ENCODE data around the gene PRSS21. TPM values are rescaled to one million over a fixed set of nuclear protein-coding genes. Genes with fewer than 3 reads are reported as not detected.

Gene PRSS21
- total RNA-seq, 1 experiment from 2014 or later: 0.42 TPM

DNA sequence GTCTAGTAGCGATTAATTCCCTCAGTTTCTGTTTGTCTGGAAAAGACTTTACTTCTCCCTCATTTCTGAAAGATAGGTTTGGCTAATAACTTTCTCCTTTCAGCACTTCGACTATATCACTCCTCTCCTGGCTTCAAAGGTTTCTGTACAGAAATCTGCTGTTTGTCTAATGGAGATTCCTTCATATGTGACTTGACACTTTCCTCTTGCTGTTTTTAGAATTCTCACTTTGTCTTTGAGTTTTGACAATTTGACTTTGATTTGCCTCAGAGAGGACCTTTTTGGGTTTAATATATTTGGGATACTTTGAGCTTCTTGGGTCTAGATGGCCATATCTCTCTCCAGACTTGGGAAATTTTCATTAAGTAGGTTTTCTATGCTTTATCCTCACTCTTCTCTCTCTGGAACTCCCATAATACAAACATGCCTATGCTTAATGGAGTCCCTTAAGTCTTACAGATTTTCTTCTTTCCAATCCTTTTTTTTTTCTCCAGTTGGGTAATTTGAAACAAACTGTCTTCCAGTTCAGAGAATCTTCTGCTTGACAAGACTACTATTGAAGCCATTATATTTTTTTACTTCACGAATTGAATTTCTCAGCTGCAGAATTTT, 7.8 kb upstream of the PRSS21 start:
- H3K27me3 ChIP-seq (ENCODE audit: control insufficient read depth, insufficient read depth, low read length): no peaks in the 10 kb centered on the region; the same call in 1 of the 2 replicates
- no peaks in the 10 kb centered on the region for H3K36me3 ChIP-seq (replicated peaks; ENCODE audit: control insufficient read depth, insufficient read depth, low read length)
- H3K4me3 ChIP-seq (ENCODE audit: insufficient read depth, low read depth, low read length): no peak overlapping the region
- DNase-seq: no peak

DNA sequence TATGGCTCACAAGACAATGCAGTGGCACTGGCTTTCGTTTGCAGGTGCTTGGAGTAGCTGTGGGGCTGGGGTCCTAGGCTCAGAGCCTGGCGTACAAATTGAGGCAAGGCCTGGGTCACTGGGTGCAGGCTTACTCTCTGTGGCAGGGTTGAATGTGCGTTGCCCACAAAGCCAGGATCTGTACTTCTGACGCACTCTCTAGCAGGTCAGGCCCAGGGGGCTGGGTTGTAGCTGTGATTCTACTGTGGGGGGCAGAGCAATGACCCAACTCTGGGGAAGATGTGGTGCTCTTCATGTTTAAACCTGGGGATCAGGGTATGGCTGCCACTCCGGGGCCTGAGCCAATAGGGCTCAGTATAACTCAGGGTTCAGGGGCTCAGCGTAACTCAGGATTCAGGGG, 6.4 kb upstream of the PRSS21 start:
- no peak for DNase-seq
- no peaks in the 10 kb centered on the region for H3K36me3 ChIP-seq (replicated peaks; ENCODE audit: control insufficient read depth, insufficient read depth, low read length)
- H3K4me3 ChIP-seq (ENCODE audit: insufficient read depth, low read depth, low read length): no peak overlapping the region

DNA sequence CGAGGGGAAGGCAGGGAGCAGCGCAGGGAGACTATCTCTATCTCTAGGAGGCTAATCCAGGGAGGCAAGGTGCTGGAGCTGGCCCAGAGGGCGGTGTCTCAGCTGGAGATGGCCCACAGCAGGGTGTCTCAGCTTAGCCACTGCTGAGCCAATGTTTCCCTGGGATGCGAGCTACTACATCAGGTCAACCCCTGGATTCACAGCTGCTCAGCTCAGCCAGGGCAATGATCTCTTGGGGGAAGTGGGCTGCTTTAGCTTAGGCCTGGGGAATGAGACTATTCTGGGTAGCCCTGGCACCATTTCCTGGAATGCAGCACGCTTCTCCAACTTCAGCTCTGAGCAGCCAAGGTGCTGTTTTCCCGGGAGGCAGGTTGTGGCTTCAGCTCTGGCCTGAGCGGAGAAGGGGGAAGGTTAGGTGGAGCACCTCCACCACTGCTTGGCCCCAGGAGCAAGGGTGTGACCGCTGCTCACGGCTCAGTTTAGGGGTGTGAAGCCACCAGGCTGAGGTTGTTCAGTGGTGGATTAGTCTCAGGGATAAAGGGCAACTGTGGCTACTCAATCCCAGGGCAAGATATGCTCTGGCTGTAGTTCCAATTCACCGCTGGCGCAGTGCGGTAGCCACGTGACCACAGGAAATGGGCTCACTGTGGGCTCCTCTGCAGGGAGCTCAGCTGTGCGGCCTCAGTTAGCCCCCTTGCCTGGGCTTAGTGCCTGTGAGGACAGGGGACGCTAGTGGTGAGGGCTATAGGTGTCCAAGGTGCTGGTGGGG, 5.2 kb upstream of the PRSS21 start:
- DNase-seq: peak; percentile 39
- H3K27me3 ChIP-seq (ENCODE audit: control insufficient read depth, insufficient read depth, low read length): no peaks in the 10 kb centered on the region; the same call in 1 of the 2 replicates
- no peaks in the 10 kb centered on the region for H3K36me3 ChIP-seq (replicated peaks; ENCODE audit: control insufficient read depth, insufficient read depth, low read length)
- no peak overlapping the region for H3K4me3 ChIP-seq (ENCODE audit: insufficient read depth, low read depth, low read length)

More for the DNA sequence above, 6.4 kb upstream of the PRSS21 start:
- H3K27me3 ChIP-seq (ENCODE audit: control insufficient read depth, insufficient read depth, low read length): no peaks in the 10 kb centered on the region; the same call in 1 of the 2 replicates

DNA sequence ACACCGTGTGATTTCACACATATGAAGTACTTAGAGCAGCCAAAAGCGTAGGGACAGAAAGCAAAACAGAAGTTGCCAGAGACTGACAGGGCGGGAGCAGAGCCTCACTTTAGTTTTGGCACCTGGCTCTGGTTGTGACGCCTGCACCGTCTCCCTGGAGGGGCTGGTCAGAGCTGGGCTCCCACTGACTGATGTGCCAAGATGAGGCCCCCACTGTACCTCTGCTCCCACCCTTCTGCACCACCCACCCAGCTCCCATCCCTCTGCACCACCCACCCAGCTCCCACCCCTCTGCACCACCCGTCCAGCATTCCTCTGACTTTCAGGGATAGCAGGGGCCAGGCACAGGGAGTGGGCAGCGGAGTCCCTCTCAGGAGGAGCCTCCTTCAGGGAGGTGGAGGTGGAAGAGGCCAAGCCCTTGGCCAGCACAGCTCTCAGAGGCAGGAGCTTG, 3.2 kb upstream of the PRSS21 start:
- no peaks in the 10 kb centered on the region; the same call in 1 of the 2 replicates for H3K27me3 ChIP-seq (ENCODE audit: control insufficient read depth, insufficient read depth, low read length)
- no peaks in the 10 kb centered on the region for H3K36me3 ChIP-seq (replicated peaks; ENCODE audit: control insufficient read depth, insufficient read depth, low read length)
- no peak overlapping the region for H3K4me3 ChIP-seq (ENCODE audit: insufficient read depth, low read depth, low read length)
- DNase-seq: peak; percentile 37

DNA sequence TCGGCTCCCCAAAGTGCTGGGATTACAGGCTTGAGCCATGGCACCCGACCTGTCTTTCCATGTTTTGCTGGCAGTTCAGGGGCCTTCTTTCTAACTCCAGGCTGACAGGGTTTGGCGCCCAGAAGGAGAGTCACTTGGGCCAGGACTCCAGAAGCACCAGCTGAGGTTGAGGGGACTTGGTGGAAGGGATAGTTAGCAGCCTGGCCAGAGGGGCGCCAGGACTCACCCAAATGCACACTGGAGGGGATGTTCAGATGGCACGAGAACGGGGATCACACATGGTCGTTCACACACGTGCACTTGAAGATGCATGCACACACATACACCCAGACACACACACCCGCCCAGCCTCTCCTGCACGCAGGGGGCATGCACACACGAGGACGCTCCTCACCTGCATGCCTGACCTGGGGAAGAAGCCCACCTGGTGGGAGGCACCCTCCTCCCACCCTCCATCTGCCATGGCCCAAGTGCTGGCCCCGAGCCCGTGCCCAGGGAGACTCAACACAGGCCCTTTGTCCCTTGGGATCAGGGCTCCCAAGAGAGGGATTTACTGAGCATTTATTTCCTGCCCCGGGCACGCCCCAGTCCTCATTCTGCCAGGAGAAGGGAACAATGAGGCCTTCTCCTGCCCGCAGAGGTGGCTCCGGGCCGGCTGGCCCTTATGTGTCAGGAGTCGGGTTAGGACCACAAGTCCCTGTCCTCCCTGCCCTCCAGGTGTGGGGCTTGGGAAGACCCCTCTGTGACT, 2.3 kb upstream of the PRSS21 start:
- H3K36me3 ChIP-seq (replicated peaks; ENCODE audit: control insufficient read depth, insufficient read depth, low read length): no peaks in the 10 kb centered on the region
- no peaks in the 10 kb centered on the region; the same call in 1 of the 2 replicates for H3K27me3 ChIP-seq (ENCODE audit: control insufficient read depth, insufficient read depth, low read length)
- H3K4me3 ChIP-seq (ENCODE audit: insufficient read depth, low read depth, low read length): no peak overlapping the region
- DNase-seq: peak; percentile 36

DNA sequence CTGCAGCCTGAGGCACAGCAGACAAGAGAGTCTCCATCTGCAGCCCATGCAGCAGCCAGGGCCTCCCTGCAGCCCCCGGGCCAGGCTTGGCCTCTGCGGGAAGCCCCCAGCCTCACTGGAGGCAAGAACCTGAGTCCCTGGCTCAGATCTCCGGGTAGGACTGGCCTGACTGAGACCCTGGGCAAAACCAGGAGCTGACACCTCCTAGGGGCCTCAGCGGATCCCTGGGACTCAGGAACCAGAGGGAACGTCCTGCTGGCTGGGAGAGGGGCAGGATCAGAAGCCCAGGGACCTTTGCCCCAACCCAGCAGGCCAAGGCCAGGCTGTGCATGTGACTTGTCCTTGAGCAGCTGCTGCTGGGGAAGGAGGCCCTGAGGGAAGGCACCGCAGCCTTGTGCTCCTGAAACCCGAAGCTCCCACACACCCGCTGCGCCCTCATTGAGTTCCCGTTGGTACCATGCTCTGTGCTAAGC, 1.7 kb upstream of the PRSS21 start:
- DNase-seq: peak; percentile 50
- H3K36me3 ChIP-seq (replicated peaks; ENCODE audit: control insufficient read depth, insufficient read depth, low read length): no peaks in the 10 kb centered on the region
- H3K27me3 ChIP-seq (ENCODE audit: control insufficient read depth, insufficient read depth, low read length): no peaks in the 10 kb centered on the region; the same call in 1 of the 2 replicates
- H3K4me3 ChIP-seq (ENCODE audit: insufficient read depth, low read depth, low read length): no peak overlapping the region

DNA sequence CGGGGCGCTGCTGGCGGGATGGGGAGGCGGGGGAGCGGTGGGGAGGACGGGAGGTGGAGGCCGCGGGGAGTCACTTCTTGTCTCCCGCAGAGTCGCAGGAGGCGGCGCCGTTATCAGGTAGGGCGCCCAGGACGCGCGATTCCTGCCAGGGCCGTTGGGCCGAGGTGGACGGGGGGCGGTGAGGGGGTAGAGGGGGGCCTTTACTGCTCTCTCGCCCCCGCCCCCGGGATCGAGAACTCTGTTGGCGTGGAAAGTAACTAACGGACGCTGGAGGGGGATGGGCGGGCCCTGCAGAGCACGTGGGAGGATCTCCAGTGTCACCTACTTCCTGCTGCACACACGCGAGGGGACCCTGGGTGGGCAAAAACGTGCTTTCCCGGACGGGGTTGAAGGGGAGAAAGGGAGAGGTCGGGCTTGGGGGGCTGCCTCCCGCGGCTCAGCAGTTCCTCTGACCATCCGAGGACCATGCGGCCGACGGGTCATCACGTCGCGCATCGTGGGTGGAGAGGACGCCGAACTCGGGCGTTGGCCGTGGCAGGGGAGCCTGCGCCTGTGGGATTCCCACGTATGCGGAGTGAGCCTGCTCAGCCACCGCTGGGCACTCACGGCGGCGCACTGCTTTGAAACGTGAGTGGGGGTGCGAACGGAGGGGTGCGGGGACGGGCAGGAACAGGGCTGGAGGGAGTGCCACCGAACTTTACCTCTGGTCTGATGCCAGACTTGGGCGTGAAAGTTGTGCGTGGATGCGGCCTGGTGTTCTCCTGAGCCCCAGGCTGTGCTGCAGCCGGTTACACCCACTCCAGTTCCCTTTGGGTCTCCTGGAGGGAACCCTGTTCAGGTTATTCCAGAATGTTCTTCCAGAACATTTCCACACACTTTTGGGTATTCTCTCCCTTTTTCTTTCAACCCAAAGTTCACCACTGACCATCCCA, 569 bp downstream of the PRSS21 start:
- Histone ChIP-seq H3K27me3 (ENCODE audit: control insufficient read depth, insufficient read depth, low read length) (no peaks in the 10 kb centered on the region), H3K36me3 (replicated peaks; ENCODE audit: control insufficient read depth, insufficient read depth, low read length) (no peaks in the 10 kb centered on the region), H3K4me3 (ENCODE audit: insufficient read depth, low read depth, low read length) (no peak overlapping the region)
- DNase-seq: peak; percentile 57

DNA sequence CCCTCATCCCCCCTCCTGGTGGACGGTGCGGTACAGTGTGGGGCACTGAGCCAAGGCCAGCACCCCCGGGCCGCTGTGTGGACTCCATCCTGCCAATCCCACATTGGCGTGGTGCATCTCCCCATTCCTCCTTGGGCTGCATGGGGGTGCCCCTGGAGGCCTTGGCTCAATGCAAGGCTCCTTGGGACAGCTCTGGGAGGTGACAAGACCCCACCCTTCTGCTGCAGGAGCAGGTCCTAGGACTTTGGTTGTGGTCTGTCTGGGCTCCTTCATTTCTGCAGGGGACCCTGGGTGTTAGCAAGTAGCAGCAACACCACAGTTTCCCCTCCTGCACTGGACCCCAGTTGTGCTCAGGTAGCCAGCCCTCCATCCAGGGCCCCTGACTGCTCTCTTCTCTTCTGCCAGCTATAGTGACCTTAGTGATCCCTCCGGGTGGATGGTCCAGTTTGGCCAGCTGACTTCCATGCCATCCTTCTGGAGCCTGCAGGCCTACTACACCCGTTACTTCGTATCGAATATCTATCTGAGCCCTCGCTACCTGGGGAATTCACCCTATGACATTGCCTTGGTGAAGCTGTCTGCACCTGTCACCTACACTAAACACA, 1.3 kb downstream of the PRSS21 start:
- H3K36me3 ChIP-seq (replicated peaks; ENCODE audit: control insufficient read depth, insufficient read depth, low read length): no peaks in the 10 kb centered on the region
- DNase-seq: peak; percentile 42
- H3K27me3 ChIP-seq (ENCODE audit: control insufficient read depth, insufficient read depth, low read length): no peaks in the 10 kb centered on the region
- H3K4me3 ChIP-seq (ENCODE audit: insufficient read depth, low read depth, low read length): no peak overlapping the region

DNA sequence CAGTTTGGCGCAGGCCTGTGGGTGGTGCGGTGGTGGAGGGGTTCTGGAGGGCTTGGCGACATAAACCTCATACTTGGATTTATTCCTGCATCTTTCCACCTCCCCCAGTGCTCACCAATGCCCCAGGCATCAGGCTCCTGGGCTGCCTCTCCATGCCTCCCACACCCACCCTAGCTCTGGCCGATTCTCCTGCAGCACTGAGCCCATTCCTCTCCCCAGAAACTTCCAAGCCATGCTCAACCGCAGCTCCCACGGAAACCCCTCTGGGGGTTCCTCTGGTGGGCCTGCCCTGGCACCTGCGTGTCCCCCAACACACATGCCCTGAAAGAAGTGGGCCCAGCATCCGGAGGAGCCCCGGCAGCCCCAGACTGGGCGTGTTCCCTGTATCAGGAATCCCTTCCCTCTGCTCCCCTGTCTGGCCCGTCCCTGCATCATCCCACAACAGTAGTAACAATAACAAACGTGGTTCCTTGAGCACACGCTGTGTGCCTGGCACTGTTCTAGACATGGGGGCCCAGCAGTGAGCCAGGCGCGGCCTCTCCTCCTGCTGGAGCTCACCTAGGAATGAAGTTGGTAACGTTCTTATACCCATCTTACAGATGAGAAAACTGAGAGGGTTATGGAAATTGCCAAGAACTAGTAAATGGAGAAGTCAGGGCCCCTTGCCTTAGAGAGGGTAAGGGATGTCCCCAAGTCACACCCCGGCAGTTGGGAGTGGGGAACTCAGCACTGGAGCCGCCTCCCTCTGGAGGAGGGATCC, 2.3 kb downstream of the PRSS21 start:
- DNase-seq: peak; percentile 28

DNA sequence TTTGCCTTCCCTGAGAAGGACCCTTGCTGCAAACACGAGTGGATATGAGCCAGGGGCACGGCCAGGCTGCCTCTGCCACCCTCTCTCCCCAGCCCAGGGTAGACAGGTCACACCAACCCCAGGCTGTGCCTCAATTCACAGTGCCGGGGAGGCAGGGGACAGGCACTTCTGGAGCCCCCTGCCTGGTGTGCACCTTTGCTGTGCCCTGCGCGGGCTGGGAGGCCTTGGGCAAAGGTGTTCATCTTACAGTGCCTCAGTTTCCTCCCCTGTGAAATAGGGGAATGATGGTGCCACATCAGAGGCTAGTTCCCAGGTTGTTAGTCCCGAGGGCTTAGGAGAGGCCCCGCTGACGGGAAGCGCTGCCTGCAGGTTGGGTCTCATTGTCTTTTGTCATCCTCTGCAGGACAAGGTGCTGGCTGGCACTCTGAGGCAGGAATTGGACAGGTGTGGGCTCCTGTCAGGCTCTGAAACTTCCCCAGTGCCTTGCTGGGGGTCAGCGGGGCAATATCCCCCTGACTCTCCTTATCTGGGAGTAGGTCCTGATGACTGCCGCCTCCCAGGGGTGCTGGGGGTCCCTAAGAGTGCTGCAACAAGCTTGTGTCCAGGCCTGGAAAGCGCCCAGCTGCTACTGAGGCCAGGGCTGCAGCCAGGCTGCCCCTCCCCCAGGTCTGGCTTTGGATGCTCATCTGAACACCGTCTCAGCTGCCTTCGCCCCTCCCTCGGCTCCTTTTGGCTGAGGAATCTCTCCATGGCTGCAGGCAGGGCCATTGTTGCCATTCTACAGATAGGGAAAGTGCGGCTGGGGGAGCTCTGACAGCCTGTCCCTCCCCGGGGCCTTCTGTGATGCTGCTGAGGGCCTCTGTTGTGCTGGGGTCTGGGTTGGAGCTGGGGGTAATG, 3.1 kb downstream of the PRSS21 start:
- no peak overlapping the region for H3K4me3 ChIP-seq (ENCODE audit: insufficient read depth, low read depth, low read length)
- peak; percentile 54 for DNase-seq
- H3K36me3 ChIP-seq (replicated peaks; ENCODE audit: control insufficient read depth, insufficient read depth, low read length): no peaks in the 10 kb centered on the region
- H3K27me3 ChIP-seq (ENCODE audit: control insufficient read depth, insufficient read depth, low read length): no peaks in the 10 kb centered on the region

More for the DNA sequence above, 2.3 kb downstream of the PRSS21 start:
- H3K4me3 ChIP-seq (ENCODE audit: insufficient read depth, low read depth, low read length): no peak overlapping the region
- no peaks in the 10 kb centered on the region for H3K27me3 ChIP-seq (ENCODE audit: control insufficient read depth, insufficient read depth, low read length)
- no peaks in the 10 kb centered on the region for H3K36me3 ChIP-seq (replicated peaks; ENCODE audit: control insufficient read depth, insufficient read depth, low read length)

DNA sequence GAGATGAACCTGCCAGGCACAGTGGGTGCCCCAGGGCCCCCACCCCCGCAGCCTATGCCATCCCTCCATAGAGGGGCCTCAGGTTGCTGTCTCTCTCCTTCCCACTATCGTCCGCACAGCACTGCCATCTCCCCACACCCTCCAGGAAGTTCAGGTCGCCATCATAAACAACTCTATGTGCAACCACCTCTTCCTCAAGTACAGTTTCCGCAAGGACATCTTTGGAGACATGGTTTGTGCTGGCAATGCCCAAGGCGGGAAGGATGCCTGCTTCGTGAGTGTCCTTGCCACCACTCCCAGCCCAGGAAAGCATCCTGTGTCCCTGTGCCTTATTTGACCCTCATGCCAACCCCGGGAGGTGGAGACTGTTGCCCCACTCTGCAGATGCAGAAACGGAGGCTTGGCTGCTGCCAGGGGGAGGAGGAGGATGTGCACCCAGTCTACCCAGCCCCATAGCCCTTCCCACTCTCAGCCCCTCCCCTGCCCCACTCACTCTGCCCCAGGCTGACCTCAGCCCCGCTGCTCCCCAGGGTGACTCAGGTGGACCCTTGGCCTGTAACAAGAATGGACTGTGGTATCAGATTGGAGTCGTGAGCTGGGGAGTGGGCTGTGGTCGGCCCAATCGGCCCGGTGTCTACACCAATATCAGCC, 3.9 kb downstream of the PRSS21 start:
- peak; percentile 37 for DNase-seq
- H3K36me3 ChIP-seq (replicated peaks; ENCODE audit: control insufficient read depth, insufficient read depth, low read length): no peaks in the 10 kb centered on the region
- no peaks in the 10 kb centered on the region for H3K27me3 ChIP-seq (ENCODE audit: control insufficient read depth, insufficient read depth, low read length)
- H3K4me3 ChIP-seq (ENCODE audit: insufficient read depth, low read depth, low read length): no peak overlapping the region
